ENCODE data around the gene ST6GALNAC1. TPM values are rescaled to one million over a fixed set of nuclear protein-coding genes. Genes with fewer than 3 reads are reported as not detected.

The ST6GALNAC1 gene
- total RNA-seq, 4 donors from 2014 or later: 0.83 to 4.9 (median 3.2) TPM

GRCh38 chr17:76672270-76672851 lies 28.8 kb upstream of the ST6GALNAC1 start:
- peaks cover 0 to 19% (median 19%) of the 10 kb centered on the region in 4 donors for H3K36me3 ChIP-seq
- intact Hi-C loops (cut with DNase I): loop anchor here (5.0 kb wide), 1 partner anchor 115 kb away; no protein-coding TSS in a partner anchor
- peak overlapping the region; percentile 76 to 90 (median 86) for H3K27ac ChIP-seq (replicated peaks in 1 of 4)
- no peaks in the 10 kb centered on the region for H3K9me3 ChIP-seq
- H3K4me3 ChIP-seq: peak overlapping the region; percentile 57 to 72 (median 66)
- peaks cover 0 to 1% (median 0%) of the 10 kb centered on the region in 4 donors for H3K27me3 ChIP-seq
- no peak for DNase-seq (ENCODE audit: extremely low spot score)
- no peak for TF ChIP-seq EP300 (IDR thresholded peaks at IDR 0.05)
- no peak for TF ChIP-seq POLR2AphosphoS5 (IDR thresholded peaks at IDR 0.05)
- TF ChIP-seq POLR2A (IDR thresholded peaks at IDR 0.05; ENCODE audit: low read depth): no peak
- no peak for TF ChIP-seq CTCF (IDR thresholded peaks at IDR 0.05)
- 55% methylated on average over 13 of the region's 13 CpGs for WGBS
- H3K4me1 ChIP-seq: peaks cover 14 to 23% (median 19%) of the 10 kb centered on the region in 4 donors

GRCh38 chr17:76671912-76672262 lies 28.3 kb upstream of the ST6GALNAC1 start:
- peaks cover 0 to 16% (median 15%) of the 10 kb centered on the region in 4 donors for H3K36me3 ChIP-seq
- DNase-seq (ENCODE audit: extremely low spot score): no peak
- TF ChIP-seq EP300 (IDR thresholded peaks at IDR 0.05): no peak
- TF ChIP-seq POLR2A (IDR thresholded peaks at IDR 0.05; ENCODE audit: low read depth): no peak
- TF ChIP-seq CTCF (IDR thresholded peaks at IDR 0.05): peak in 2 of 3 experiments; percentile 24 to 31
- peak; percentile 11 to 88 for TF ChIP-seq POLR2AphosphoS5 (IDR thresholded peaks at IDR 0.05)
- H3K9me3 ChIP-seq: no peaks in the 10 kb centered on the region
- peak overlapping the region; percentile 57 to 72 (median 66) for H3K4me3 ChIP-seq
- H3K27me3 ChIP-seq: peaks cover 0 to 3% (median 0%) of the 10 kb centered on the region in 4 donors
- WGBS: 0% methylated on average over 19 of the region's 19 CpGs
- H3K27ac ChIP-seq (replicated peaks in 1 of 4): peak overlapping the region; percentile 76 to 90 (median 86)
- intact Hi-C loops (cut with DNase I): loop anchor here (5.0 kb wide), 1 partner anchor 115 kb away; no protein-coding TSS in a partner anchor
- H3K4me1 ChIP-seq: peaks cover 14 to 23% (median 19%) of the 10 kb centered on the region in 4 donors

- TF ChIP-seq POLR2A (IDR thresholded peaks at IDR 0.05; ENCODE audit: low read depth): peak; percentile 21
- peak in 1 of 2 donors; percentile 93 for TF ChIP-seq POLR2AphosphoS5 (IDR thresholded peaks at IDR 0.05)
- TF ChIP-seq EP300 (IDR thresholded peaks at IDR 0.05): no peak
- H3K4me3 ChIP-seq: peak overlapping the region; percentile 57 to 72 (median 66)
- peak overlapping the region; percentile 76 to 90 (median 86) for H3K27ac ChIP-seq (replicated peaks in 1 of 4)
- DNase-seq (ENCODE audit: extremely low spot score): peak; percentile 100
- no peaks in the 10 kb centered on the region for H3K9me3 ChIP-seq
- WGBS: 20% methylated on average over 25 of the region's 32 CpGs
- H3K4me1 ChIP-seq: peaks cover 14 to 23% (median 19%) of the 10 kb centered on the region in 4 donors
- intact Hi-C loops (cut with DNase I): loop anchor here (5.0 kb wide), 1 partner anchor 114 kb away; no protein-coding TSS in a partner anchor
- H3K27me3 ChIP-seq: peaks cover 0 to 5% (median 0%) of the 10 kb centered on the region in 4 donors
- H3K36me3 ChIP-seq: peaks cover 0 to 10% (median 9%) of the 10 kb centered on the region in 4 donors
Observed at GRCh38 chr17:76671123-76671911, 27.8 kb upstream of the ST6GALNAC1 start.

GRCh38 chr17:76670718-76671122 lies 27.2 kb upstream of the ST6GALNAC1 start:
- Histone ChIP-seq H3K4me3 (no peak overlapping the region), H3K27me3 (peaks cover 0 to 6% (median 0%) of the 10 kb centered on the region in 4 donors), H3K4me1 (peaks cover 14 to 23% (median 19%) of the 10 kb centered on the region in 4 donors), H3K27ac (replicated peaks in 1 of 4) (peak overlapping the region; percentile 76 to 90 (median 86)), H3K9me3 (no peaks in the 10 kb centered on the region), H3K36me3 (peaks cover 0 to 4% (median 3%) of the 10 kb centered on the region in 4 donors)
- intact Hi-C loops (cut with DNase I): loop anchor here (5.0 kb wide), 1 partner anchor 113 kb away; no protein-coding TSS in a partner anchor
- no peak for DNase-seq (ENCODE audit: extremely low spot score)
- WGBS: 70% methylated on average over 9 of the region's 9 CpGs
- TF ChIP-seq POLR2AphosphoS5 (IDR thresholded peaks at IDR 0.05) (no peak), EP300 (IDR thresholded peaks at IDR 0.05) (no peak), POLR2A (IDR thresholded peaks at IDR 0.05; ENCODE audit: low read depth) (no peak), CTCF (IDR thresholded peaks at IDR 0.05) (no peak)
